ENCODE data around the gene C19orf47.

Gene C19orf47, protein sequence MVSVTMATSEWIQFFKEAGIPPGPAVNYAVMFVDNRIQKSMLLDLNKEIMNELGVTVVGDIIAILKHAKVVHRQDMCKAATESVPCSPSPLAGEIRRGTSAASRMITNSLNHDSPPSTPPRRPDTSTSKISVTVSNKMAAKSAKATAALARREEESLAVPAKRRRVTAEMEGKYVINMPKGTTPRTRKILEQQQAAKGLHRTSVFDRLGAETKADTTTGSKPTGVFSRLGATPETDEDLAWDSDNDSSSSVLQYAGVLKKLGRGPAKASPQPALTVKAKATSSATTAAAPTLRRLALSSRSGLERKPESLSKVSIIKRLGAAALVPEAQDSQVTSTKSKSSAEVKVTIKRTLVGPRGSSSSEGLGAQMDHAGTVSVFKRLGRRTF

DNA sequence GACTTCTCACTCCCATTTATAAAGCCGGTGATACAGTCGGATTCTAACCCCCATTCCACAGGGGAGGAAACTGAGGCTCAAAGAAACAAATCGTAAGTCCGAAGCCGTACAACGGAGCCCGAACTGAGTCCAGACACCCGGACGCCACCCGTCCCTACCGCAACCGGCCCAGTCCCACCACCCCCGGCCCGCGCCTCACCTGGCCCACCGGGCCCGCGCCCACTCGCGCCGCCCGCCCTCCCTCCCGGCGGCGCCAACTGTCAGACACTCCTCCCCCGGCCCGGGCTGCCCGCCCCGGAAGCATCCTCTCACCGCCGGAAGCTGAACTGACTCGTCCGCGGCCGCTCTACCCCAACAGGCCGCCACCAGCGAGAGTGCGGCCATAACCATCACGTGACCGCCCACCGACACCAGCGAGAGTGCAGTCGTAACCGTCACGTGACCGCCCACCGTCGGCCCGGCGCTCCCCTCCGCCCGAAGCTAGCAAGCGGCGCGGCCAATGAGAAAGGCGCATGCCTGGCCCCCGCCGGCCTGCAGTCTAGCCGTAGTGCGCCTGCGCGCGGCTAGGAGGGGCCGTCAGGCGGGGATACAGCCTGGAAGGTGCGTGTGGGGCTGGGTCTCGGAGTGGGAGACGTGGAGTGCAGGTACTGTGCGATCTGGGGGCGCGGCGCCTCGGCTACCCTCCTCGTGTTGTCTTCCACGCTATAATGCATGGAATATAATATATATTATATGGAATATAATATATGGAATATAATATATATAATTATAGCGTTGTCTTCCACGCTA, at the start of gene C19orf47, which contains the start of gene PLD3:
Gene C19orf47 (minus strand): TSS at position 273 of the 789 bp plus-strand sequence. CDS start 6,540 bp downstream, outside the sequence.
Gene PLD3 (plus strand): TSS at position 571 of the 789 bp plus-strand sequence. CDS start 17,789 bp downstream, outside the sequence.
- peak; percentile 97 for DNase-seq (ENCODE audit: low read depth in 2 of 2)

DNA sequence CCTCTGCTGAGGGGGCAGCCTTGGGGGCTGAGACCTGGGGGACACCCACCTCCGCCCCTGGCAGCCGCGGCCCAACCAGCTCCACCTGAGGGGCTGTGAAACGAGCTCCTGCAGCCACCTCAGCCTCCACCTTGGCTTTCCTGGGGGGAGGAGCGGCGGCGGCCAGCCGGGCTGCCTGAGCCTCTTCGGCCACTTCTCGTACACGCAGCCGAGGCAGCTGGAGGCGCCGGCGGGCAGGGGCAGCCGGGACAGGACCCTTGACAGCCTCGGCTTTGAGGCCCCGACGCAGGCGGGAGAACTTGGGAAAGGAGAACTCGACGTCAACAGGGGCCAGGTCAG, 49.3 kb upstream of the C19orf47 start:
- DNase-seq (ENCODE audit: low read depth in 2 of 2): no peak

DNA sequence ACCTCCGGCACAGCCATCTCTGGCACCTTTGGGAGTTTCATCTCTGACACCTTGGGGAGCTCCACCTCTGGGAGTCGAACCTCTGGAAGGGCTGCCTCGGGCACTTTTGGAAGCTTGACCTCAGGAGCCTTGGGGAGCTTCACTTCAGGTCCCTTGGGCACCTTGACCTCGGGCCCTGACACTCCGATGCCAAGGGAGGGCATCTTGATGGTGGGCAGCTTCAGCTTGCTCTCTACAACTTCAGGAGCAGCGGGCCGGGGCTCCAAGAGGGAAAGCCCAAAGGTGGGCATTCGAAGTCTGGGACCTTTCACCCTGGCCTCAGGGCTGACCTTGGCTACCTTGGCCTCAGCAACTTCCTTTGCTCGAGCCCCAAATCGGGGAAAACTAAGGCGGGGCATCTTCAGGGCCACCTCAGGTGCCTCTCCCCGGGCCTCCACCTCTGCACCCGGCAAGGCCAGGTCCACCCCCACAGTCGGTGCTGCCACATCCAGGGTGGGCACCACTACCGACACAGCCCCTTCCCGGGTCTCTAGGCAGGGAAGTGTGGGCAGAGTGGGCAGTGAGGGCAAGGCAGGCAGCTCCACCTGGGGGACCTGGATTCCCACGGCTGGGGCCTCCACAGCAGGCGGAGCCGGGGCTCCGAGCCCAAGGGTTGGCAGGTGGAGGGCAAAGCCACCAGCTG, 48.8 kb upstream of the C19orf47 start:
- DNase-seq (ENCODE audit: low read depth in 2 of 2): no peak

DNA sequence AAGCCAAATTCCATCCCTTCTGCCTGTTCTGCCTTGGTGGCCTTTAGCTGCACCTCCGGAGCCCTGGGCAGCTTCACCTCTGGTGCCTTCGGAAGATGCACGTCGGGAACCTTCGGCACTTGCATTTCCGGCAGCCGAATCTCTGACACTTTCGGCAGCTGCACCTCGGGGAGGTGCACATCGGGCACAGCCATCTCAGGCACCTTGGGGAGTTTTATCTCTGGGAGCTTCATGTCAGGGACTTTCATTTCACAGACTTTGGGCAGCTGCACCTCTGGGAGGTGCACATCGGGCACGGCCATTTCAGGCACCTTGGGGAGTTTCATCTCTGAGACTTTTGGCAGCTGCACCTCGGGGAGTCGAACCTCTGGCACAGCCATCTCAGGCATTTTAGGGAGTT, 47.8 kb upstream of the C19orf47 start:
- DNase-seq (ENCODE audit: low read depth in 2 of 2): no peak

DNA sequence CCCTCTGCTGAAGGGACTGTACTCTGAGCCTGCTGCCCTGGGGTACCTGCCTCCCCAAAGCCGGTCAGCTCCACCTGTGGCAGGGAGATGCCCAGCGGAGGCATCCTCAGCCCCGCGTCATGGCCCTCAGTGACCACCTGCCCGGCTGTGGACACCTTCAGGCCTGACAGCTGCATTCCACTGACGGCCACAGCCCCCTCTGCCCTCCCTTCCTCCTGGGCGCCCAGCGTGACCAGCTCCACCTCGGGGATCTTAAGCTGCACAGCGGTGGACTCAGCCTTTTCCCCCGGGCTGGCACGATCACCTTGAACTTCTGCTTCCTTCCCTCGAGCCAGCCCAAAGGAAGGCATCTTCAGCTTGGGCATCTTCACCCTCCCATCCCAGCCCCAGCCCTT, 46.6 kb upstream of the C19orf47 start:
- DNase-seq (ENCODE audit: low read depth in 2 of 2): no peak

GRCh38 chr19:40393894-40394815, 46.0 kb upstream of the C19orf47 start:
- DNase-seq (ENCODE audit: low read depth in 2 of 2): no peak

- no peak for DNase-seq (ENCODE audit: low read depth in 2 of 2)
These were observed 44.8 kb upstream of the C19orf47 start for GRCh38 chr19:40392894-40393517.

- DNase-seq (ENCODE audit: low read depth in 2 of 2): no peak
These were observed 43.9 kb upstream of the C19orf47 start for GRCh38 chr19:40392123-40392522.

GRCh38 chr19:40390084-40390742, 42.0 kb upstream of the C19orf47 start, which contains the start of gene HIPK4:
Gene HIPK4 (minus strand): TSS chr19:40390181. CDS start chr19:40389902, 279 bp downstream.
- no peak for DNase-seq (ENCODE audit: low read depth in 2 of 2)

DNA sequence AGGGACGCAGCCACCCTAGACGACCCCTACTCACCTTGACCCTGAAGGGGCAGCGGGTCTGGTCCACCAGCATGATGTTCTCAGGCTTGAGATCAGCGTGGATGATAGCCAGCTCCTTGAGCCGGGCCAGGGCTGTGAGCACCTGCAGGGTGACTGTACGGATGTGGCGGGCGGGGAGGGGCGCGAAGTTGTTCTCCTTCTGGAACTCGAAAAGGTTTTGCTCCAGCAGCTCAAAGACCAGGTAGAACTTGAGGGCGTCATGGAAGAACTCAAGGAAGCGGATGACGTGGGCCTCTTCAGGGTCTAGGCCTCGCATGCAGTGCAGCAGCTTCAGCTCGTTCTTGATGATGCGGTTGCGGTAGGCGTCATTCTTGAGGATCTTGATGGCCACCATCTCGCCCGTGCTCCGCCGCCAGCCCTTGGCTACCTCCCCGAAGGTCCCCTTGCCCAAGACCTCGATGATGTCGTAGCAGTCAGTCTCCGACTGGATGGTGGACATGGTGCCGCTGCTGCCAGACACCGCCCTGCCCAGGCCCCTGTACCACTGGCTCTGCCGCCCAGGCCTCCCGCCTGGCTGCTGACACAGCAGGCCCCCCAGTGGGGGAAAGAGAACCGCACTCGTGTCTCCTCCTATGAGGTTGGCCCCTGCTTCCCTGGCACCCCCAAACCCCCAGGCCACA, 41.3 kb upstream of the C19orf47 start:
- no peak for DNase-seq (ENCODE audit: low read depth in 2 of 2)

DNA sequence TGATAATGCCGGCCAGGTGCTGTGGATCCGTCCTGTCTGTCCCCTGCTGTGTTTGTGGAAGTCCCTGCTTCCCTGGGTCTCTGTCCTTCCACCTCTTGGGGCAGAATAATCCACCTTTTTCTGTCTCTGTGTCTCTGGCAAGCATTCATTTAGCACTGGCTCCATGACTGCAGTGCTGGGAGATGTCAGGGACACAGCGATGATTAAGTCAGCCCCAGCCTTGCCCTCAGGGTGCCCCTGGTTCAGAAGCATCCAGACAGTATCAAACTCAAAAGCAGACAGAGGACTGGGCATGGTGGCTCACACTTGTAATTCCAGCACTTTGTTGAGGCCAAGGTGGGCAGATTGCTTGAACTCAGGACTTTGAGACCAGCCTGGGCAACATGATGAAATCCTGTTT, 40.3 kb upstream of the C19orf47 start:
- no peak for DNase-seq (ENCODE audit: low read depth in 2 of 2)

DNA sequence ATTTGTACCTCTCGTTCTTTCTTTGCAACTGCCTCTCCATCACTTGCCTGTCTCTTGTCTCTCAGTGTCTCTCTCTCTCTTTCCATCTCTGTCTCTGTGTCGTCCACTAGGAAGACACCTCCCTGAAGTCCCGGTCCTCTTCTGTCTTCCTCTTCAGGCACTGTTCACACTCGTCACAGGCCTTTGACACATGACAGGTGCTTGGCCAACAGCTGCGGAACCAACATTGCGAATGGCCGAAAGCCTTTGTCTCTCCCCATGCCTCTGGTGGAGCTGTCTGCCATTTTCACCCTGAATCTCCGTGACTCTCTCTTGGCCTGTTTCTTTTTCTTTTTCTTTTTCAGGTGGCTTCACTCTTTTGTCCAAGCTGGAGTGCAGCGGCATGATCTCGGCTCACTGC, 39.0 kb upstream of the C19orf47 start:
- DNase-seq (ENCODE audit: low read depth in 2 of 2): no peak

- DNase-seq (ENCODE audit: low read depth in 2 of 2): no peak
These were observed 35.6 kb upstream of the C19orf47 start for GRCh38 chr19:40383668-40384248.

DNA sequence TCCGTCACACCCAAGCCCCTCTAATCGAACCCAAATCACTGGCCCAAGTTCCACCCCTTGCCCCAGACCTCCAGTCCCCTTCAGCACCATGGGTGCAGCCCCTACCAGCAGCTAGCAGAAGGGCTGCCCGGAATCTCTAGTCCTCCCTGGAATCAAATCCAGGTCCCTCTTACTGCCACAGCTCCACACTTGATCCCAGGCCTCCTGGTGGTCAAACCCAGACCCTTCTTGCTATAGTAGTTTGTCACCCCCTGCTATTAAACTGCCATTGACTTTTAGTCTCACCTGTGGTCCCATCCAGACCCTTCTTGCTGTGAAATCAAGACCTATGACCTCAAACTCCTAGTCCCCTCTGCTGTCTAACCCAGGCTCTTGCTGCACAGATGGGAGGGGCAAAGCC, 33.1 kb upstream of the C19orf47 start:
- no peak for DNase-seq (ENCODE audit: low read depth in 2 of 2)

DNA sequence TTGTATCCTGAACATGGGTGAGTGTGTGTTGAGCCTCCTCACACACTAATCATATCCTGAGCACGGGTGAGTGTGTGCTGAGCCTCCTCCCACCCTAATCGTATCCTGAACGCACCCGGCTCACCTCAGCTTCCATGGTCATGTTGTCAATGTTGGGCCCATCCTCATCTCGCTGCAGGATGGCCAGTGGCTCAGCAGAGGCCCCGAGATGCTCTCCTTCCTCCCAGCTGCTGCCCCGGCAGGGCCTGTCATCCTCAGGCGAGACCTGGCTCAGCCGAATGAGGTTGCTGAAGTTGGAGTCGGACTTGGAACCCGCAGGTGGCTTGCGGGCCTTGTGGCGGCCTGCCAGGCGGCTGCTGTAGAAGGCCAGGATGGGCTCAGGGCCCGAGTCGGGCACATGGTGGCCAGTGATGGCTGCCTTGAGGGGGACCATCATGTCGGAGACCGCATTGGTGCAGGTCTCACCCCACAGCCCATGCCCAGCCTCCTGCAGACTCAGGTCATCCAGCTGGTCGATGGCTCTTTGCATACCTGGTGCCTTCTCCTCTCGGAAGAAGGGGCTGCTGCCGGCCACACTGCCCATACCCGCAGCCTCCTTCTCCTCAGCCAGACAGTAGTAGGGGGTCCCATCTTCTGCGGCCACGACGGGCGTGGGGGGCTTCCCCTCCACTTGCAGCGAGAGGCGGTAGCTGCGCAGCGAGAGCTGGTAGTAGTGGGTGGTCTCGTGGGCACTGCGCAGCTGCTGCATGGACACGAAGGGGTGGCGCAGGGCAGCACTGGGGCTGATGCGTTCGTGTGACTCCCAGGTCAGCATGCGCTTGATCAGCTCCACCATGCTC, 32.2 kb upstream of the C19orf47 start:
- no peak for DNase-seq (ENCODE audit: low read depth in 2 of 2)

DNA sequence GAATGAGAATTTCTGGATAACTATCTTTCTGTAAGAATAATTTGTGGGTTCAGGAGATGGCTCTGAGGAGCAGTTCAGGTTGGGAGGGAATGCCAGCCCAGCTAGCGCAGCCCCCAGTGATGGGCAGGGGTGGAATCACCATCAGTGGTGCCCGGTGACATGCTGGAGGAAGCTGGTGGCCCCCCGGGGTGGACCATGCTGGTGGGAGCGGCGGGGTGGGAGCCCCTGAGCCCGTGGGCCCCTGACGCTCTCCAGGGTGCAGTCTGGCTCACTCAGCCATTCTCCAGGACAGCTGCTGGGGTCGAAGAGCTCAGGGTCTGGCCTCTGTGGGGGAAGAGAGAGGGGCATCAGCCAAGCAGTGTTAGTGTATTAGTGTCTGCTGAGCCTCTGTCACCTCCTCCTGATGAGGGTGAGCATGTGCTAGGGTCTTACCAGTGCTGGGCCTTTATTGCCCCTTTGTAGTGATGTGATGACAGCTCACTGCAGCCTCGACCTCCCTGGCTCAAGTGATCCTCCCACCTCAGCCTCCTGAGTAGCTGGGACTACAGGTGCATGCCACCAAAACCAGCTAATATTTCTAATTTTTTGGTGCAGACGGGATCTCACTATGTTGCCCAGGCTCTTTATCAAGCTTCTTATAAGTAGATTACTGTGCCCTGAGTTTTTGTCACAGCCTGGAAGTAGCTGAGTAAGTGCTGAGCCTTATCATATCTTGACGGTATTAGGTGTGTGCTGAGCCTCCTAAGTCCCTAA, 31.4 kb upstream of the C19orf47 start:
- DNase-seq (ENCODE audit: low read depth in 2 of 2): no peak

- no peak for DNase-seq (ENCODE audit: low read depth in 2 of 2)
These were observed 30.3 kb upstream of the C19orf47 start for GRCh38 chr19:40378509-40378908.
